Astrocyte (in vitro differentiated cells and primary cell): ENCODE data around the gene LCMT1.

ENCODE experiments used
- EZH2 ChIP-seq: IDR thresholded peaks from 2 replicates; pipeline ENCODE4 v1.6.1; 2012; ENCODE audit warnings: mild to moderate bottlenecking, low read length, inconsistent platforms; ENCODE audit not compliant: insufficient read depth
- TF ChIP-seq, protein P1 (sequence below): IDR thresholded peaks from 2 replicates; pipeline ENCODE4 v1.5.1; 2011; ENCODE audit warnings: low read depth, mild to moderate bottlenecking, inconsistent platforms, low read length, moderate library complexity; ENCODE audit not compliant: insufficient read depth

DNA sequence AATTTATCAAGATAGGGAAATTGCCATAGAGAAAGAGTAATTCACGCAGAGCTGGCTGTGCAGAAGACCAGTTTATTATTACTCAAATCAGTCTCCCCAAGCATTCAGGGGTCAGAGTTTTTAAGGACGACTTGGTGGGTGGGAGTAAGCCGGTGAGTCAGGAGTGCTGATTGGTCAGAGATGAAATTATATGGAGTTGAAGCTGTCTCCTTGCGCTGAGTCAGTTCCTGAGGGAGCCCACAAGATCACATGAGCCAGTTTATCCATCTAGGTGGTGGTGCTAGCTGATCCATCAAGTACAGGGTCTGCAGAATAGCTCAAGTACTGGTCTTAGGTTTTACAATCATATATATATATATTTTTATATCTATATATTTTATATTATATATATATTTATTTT, 99.2 kb downstream of the LCMT1 start:
- TF ChIP-seq, protein P1, sequence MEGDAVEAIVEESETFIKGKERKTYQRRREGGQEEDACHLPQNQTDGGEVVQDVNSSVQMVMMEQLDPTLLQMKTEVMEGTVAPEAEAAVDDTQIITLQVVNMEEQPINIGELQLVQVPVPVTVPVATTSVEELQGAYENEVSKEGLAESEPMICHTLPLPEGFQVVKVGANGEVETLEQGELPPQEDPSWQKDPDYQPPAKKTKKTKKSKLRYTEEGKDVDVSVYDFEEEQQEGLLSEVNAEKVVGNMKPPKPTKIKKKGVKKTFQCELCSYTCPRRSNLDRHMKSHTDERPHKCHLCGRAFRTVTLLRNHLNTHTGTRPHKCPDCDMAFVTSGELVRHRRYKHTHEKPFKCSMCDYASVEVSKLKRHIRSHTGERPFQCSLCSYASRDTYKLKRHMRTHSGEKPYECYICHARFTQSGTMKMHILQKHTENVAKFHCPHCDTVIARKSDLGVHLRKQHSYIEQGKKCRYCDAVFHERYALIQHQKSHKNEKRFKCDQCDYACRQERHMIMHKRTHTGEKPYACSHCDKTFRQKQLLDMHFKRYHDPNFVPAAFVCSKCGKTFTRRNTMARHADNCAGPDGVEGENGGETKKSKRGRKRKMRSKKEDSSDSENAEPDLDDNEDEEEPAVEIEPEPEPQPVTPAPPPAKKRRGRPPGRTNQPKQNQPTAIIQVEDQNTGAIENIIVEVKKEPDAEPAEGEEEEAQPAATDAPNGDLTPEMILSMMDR = no peak
- TF ChIP-seq EZH2 = no peak
